ENCODE results near the gene HDAC8.
"Not testable (repeated sequence)": the region's sequence is repeated elsewhere in the genome, so short reads cannot be mapped to it uniquely, and the experiment has no call there.

The HDAC8 gene

GRCh38 chrX:72465889-72466288, 106.8 kb downstream of the HDAC8 start:
- no peak for DNase-seq (ENCODE audit: low read depth in 4 of 4, low spot score in 1 of 4)

GRCh38 chrX:72461766-72462165, 110.9 kb downstream of the HDAC8 start:
- no peak for DNase-seq (ENCODE audit: low read depth in 4 of 4, low spot score in 1 of 4)

GRCh38 chrX:72461288-72461687, 111.4 kb downstream of the HDAC8 start:
- DNase-seq (ENCODE audit: low read depth in 4 of 4, low spot score in 1 of 4) = no peak

- DNase-seq (ENCODE audit: low read depth in 4 of 4, low spot score in 1 of 4) = no peak
Measured at GRCh38 chrX:72460715-72461114, 111.9 kb downstream of the HDAC8 start.

GRCh38 chrX:72449034-72449433, 123.6 kb downstream of the HDAC8 start:
- not testable (repeated sequence) for DNase-seq (ENCODE audit: low read depth in 4 of 4, low spot score in 1 of 4)

- not testable (repeated sequence) for DNase-seq (ENCODE audit: low read depth in 4 of 4, low spot score in 1 of 4)
Measured at GRCh38 chrX:72440764-72441163, 131.9 kb downstream of the HDAC8 start.

- DNase-seq (ENCODE audit: low read depth in 4 of 4, low spot score in 1 of 4) = no peak
Measured at GRCh38 chrX:72436010-72436409, 136.6 kb downstream of the HDAC8 start.

- no peak for DNase-seq (ENCODE audit: low read depth in 4 of 4, low spot score in 1 of 4)
Measured at GRCh38 chrX:72430405-72430968, 142.2 kb downstream of the HDAC8 start.

GRCh38 chrX:72421797-72422196, 150.8 kb downstream of the HDAC8 start:
- DNase-seq (ENCODE audit: low read depth in 4 of 4, low spot score in 1 of 4) = no peak

- no peak for DNase-seq (ENCODE audit: low read depth in 4 of 4, low spot score in 1 of 4)
Measured at GRCh38 chrX:72409993-72410392, 162.7 kb downstream of the HDAC8 start.

- DNase-seq (ENCODE audit: low read depth in 4 of 4, low spot score in 1 of 4) = no peak
Measured at GRCh38 chrX:72408885-72409284, 163.8 kb downstream of the HDAC8 start.

- DNase-seq (ENCODE audit: low read depth in 4 of 4, low spot score in 1 of 4) = not testable (repeated sequence)
Measured at GRCh38 chrX:72405136-72405535, 167.5 kb downstream of the HDAC8 start.

- no peak for DNase-seq (ENCODE audit: low read depth in 4 of 4, low spot score in 1 of 4)
Measured at GRCh38 chrX:72402614-72403013, 170.0 kb downstream of the HDAC8 start.

GRCh38 chrX:72399816-72400215, 172.8 kb downstream of the HDAC8 start:
- no peak for DNase-seq (ENCODE audit: low read depth in 4 of 4, low spot score in 1 of 4)

- DNase-seq (ENCODE audit: low read depth in 4 of 4, low spot score in 1 of 4) = no peak
Measured at GRCh38 chrX:72396117-72396516, 176.5 kb downstream of the HDAC8 start.

- DNase-seq (ENCODE audit: low read depth in 4 of 4, low spot score in 1 of 4) = no peak
Measured at GRCh38 chrX:72395237-72395636, 177.4 kb downstream of the HDAC8 start.

- no peak for DNase-seq (ENCODE audit: low read depth in 4 of 4, low spot score in 1 of 4)
Measured at GRCh38 chrX:72394518-72395170, 178.0 kb downstream of the HDAC8 start.

GRCh38 chrX:72393836-72394517, 178.7 kb downstream of the HDAC8 start:
- no peak for DNase-seq (ENCODE audit: low read depth in 4 of 4, low spot score in 1 of 4)

- no peak for DNase-seq (ENCODE audit: low read depth in 4 of 4, low spot score in 1 of 4)
Measured at GRCh38 chrX:72392816-72393800, 179.5 kb downstream of the HDAC8 start.

GRCh38 chrX:72392042-72392441, 180.6 kb downstream of the HDAC8 start:
- no peak for DNase-seq (ENCODE audit: low read depth in 4 of 4, low spot score in 1 of 4)

- DNase-seq (ENCODE audit: low read depth in 4 of 4, low spot score in 1 of 4) = no peak
Measured at GRCh38 chrX:72387247-72387646, 185.4 kb downstream of the HDAC8 start.

Data from stimulated activated CD4-positive, alpha-beta T cell treated with anti-CD3 and anti-CD28 coated beads, Interleukin-1b, Interleukin-23, amount 100 ng/mL, for 24 hours (primary cell).